Measurements from ENCODE around the gene TADA1.

- no peak for TF ChIP-seq CTCF (IDR thresholded peaks at IDR 0.05)
- no peak for TF ChIP-seq POLR2A (IDR thresholded peaks at IDR 0.05)
Measured at GRCh38 chr1:166808952-166809351, 67.1 kb downstream of the TADA1 start.

All from esophagus squamous epithelium (tissue), 4 donors.